ENCODE measurements around the gene RCL1. TPM values are rescaled to one million over a fixed set of nuclear protein-coding genes. Genes with fewer than 3 reads are reported as not detected.
A peak's percentile ranks its signal among the peaks of the same experiment; 100 is the strongest.
"Not testable (repeated sequence)": the region's sequence is repeated elsewhere in the genome, so short reads cannot be mapped to it uniquely, and the experiment has no call there.

RCL1 gene
- total RNA-seq, 1 experiment from 2014 or later = 52.2 TPM

DNA sequence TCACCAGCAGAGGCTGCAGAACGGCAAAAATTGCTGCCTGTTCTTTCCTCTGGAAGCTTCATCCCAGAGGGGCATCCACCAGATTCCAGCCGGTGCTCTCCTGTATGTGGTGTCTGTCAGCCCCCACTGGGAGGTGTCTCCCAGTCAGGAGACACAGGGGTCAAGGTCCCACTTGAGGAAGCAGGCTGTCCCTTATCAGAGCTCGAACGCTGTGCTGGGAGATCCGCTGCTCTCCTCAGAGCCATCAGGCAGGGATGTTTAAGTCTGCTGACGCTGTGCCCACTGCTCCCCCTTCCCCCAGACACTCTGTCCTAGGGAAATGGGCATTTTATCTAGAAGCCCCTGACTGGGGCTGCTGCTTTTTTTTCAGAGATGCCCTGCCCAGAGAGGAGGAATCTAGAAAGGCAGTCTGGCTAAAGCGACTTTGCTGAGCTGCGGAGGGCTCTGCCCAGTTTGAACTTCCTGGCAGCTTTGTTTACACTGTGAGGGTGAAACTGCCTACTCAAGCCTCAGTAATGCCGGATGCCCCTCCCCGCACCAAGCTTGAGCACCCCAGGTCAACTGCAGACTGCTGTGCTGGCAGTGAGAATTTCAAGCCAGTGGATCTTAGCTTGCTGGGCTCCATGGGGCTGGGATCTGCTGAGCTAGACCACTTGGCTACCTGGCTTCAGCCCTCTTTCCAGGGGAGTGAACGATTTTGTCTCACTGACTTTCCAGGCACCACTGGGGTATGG is 108.8 kb downstream of the RCL1 start:
- CTCF ChIA-PET; H3K36me3 ChIP-seq (ENCODE audit: low read depth, low read length); intact Hi-C loops (cut with micrococcal nuclease): not testable (repeated sequence)

DNA sequence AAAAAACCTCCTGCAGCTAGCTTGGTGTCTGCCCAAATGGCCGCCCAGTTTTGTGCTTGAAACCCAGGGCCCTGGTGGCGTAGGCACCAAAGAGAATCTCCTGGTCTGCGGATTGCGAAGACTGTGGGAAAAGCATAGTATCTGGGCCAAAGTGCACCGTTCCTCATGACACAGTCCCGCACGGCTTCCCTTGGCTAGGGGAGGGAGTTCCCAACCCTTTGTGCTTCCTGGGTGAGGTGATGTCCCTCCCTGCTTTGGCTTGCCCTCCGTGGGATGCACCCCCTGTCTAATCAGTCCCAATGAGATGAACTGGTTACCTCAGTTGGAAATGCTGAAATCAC is 109.4 kb downstream of the RCL1 start:
- no peak for ATAC-seq
- H3K9me2 ChIP-seq (replicated peaks; ENCODE audit: low read length) = no peaks in the 10 kb centered on the region
- H3K27ac ChIP-seq (ENCODE audit: low read length) = peak overlapping the region; percentile 85

More for the DNA sequence above, 108.8 kb downstream of the RCL1 start:
- Histone ChIP-seq H3K4me1 (ENCODE audit: insufficient read depth, low read length) (peaks cover 36% of the 10 kb centered on the region), H3K4me2 (ENCODE audit: low read length) (peak overlapping the region; percentile 46), H3K9ac (ENCODE audit: low read length) (peak overlapping the region; percentile 43; the same call in 1 of the 2 replicates), H3K27ac (ENCODE audit: low read length) (peak overlapping the region; percentile 85)
- H3K9me2 ChIP-seq (replicated peaks; ENCODE audit: low read length); H3K27me3 ChIP-seq (ENCODE audit: low read length); POLR2A ChIA-PET (ENCODE audit: unreplicated experiment); H3F3A ChIP-seq (ENCODE audit: low read length, unreplicated experiment); H2AFZ ChIP-seq (ENCODE audit: low read length); H3K9me3 ChIP-seq (ENCODE audit: low read length); H3K4me3 ChIP-seq (ENCODE audit: low read length); H4K20me1 ChIP-seq (ENCODE audit: low read length); H3K79me2 ChIP-seq (ENCODE audit: low read length): not testable (repeated sequence)
- BruUV-seq (replicated peaks) = TSS peak; percentile 75
- ATAC-seq = peak; percentile 72
- DNase-seq = peak; percentile 86

DNA sequence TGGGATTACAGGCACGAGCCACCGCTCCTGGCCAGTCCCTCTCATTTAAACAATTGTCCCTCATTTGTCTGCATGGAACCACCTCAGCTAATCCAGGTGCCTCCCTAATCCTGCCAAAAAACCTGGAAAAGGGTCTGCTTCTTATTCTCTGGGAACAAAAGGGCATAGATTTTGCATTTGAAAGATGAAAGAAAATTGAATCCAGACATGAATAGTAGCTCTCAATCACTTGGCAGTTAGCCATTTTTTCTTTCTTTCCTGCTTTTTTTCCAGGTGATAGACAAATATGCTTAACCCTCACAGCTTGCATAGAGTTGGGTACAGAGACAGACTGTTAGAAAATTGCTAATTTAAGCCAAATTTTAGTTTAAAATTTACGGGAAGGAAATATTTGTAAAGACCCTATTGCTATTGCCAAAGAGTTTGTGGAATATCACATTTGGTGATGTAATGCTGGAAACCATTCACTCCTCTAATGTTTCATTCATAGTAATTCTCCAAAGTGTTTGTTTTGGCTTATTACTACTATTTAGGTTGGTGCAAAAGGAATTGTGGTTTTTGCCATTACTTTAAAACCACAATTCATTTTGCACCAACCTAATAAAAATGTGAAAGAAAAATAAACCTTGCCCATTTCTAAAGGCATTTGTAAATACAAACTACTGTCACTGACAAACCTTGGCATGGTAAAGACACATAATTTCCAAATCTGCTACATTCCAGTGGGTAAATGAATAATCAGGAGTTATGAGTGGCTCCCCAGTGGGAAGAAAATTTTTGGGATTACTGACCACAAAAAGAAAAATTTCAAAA is 111.8 kb downstream of the RCL1 start:
- Histone ChIP-seq H3K9me2 (replicated peaks; ENCODE audit: low read length) (no peaks in the 10 kb centered on the region), H3K36me3 (ENCODE audit: low read depth, low read length) (no peaks in the 10 kb centered on the region), H3K27me3 (ENCODE audit: low read length) (no peaks in the 10 kb centered on the region), H3K4me1 (ENCODE audit: insufficient read depth, low read length) (peaks cover 36% of the 10 kb centered on the region), H3K4me2 (ENCODE audit: low read length) (peak overlapping the region; percentile 59), H3K9ac (ENCODE audit: low read length) (peak overlapping the region; percentile 70), H2AFZ (ENCODE audit: low read length) (no peak overlapping the region), H4K20me1 (ENCODE audit: low read length) (no peaks in the 10 kb centered on the region), H3K27ac (ENCODE audit: low read length) (peak overlapping the region; percentile 96), H3F3A (ENCODE audit: low read length, unreplicated experiment) (no peaks in the 10 kb centered on the region), H3K9me3 (ENCODE audit: low read length) (0 out of 2 replicates have a peak, but pooled peaks cover 5% of the 10 kb centered on the region), H3K4me3 (ENCODE audit: low read length) (no peak overlapping the region), H3K79me2 (ENCODE audit: low read length) (no peaks in the 10 kb centered on the region)
- BruUV-seq (replicated peaks) = no TSS peak
- no peak for TF ChIP-seq EZH2phosphoT487 (IDR thresholded peaks at IDR 0.05; ENCODE audit: borderline replicate concordance, low read length)
- TF ChIP-seq, protein P1, sequence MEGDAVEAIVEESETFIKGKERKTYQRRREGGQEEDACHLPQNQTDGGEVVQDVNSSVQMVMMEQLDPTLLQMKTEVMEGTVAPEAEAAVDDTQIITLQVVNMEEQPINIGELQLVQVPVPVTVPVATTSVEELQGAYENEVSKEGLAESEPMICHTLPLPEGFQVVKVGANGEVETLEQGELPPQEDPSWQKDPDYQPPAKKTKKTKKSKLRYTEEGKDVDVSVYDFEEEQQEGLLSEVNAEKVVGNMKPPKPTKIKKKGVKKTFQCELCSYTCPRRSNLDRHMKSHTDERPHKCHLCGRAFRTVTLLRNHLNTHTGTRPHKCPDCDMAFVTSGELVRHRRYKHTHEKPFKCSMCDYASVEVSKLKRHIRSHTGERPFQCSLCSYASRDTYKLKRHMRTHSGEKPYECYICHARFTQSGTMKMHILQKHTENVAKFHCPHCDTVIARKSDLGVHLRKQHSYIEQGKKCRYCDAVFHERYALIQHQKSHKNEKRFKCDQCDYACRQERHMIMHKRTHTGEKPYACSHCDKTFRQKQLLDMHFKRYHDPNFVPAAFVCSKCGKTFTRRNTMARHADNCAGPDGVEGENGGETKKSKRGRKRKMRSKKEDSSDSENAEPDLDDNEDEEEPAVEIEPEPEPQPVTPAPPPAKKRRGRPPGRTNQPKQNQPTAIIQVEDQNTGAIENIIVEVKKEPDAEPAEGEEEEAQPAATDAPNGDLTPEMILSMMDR (conservative IDR thresholded peaks at IDR 0.05; ENCODE audit: low read depth, low read length) = no peak
- no peak for TF ChIP-seq EZH2 (IDR thresholded peaks at IDR 0.05; ENCODE audit: low read length, unreplicated experiment)
- ChIA-PET CTCF (no interaction called here), POLR2A (ENCODE audit: unreplicated experiment) (interaction anchor here (0.6 kb wide), 1 partner anchor 57 kb away, joined by 15 read pairs; no protein-coding TSS in a partner anchor)
- peak; percentile 89 for DNase-seq
- intact Hi-C loops (cut with micrococcal nuclease) = loop anchor here (1.0 kb wide), 1 partner anchor 81 kb away; the partner anchor contains the start of gene JAK2
- ATAC-seq = peak; percentile 75

More for the DNA sequence above, 109.4 kb downstream of the RCL1 start:
- Histone ChIP-seq H3K4me2 (ENCODE audit: low read length) (peak overlapping the region; percentile 46), H3K4me3 (ENCODE audit: low read length) (no peak overlapping the region), H3K79me2 (ENCODE audit: low read length) (no peaks in the 10 kb centered on the region), H3K4me1 (ENCODE audit: insufficient read depth, low read length) (peaks cover 36% of the 10 kb centered on the region), H3K9ac (ENCODE audit: low read length) (peak overlapping the region; percentile 43; the same call in 1 of the 2 replicates), H4K20me1 (ENCODE audit: low read length) (no peaks in the 10 kb centered on the region), H2AFZ (ENCODE audit: low read length) (no peak overlapping the region), H3K36me3 (ENCODE audit: low read depth, low read length) (no peaks in the 10 kb centered on the region), H3K27me3 (ENCODE audit: low read length) (no peaks in the 10 kb centered on the region), H3K9me3 (ENCODE audit: low read length) (0 out of 2 replicates have a peak, but pooled peaks cover 3% of the 10 kb centered on the region), H3F3A (ENCODE audit: low read length, unreplicated experiment) (no peaks in the 10 kb centered on the region)
- ChIA-PET CTCF (no interaction called here), POLR2A (ENCODE audit: unreplicated experiment) (no interaction called here)
- DNase-seq = no peak
- TSS peak; percentile 36 for BruUV-seq (replicated peaks)
- no peak for TF ChIP-seq EZH2 (IDR thresholded peaks at IDR 0.05; ENCODE audit: low read length, unreplicated experiment)
- TF ChIP-seq, protein P1 (conservative IDR thresholded peaks at IDR 0.05; ENCODE audit: low read depth, low read length) = no peak
- TF ChIP-seq EZH2phosphoT487 (IDR thresholded peaks at IDR 0.05; ENCODE audit: borderline replicate concordance, low read length) = no peak
- intact Hi-C loops (cut with micrococcal nuclease) = no loop called here

Measured in PC-3 (cell line).